Aorta (tissue), 5 donors: ENCODE measurements around the gene RPS6KA2. TPM values are rescaled to one million over a fixed set of nuclear protein-coding genes. Genes with fewer than 3 reads are reported as not detected.
"Not testable (repeated sequence)": the region's sequence is repeated elsewhere in the genome, so short reads cannot be mapped to it uniquely, and the experiment has no call there.

Experiments used
- ATAC-seq: fragments of 200-7000 bp; cut with Tn5 transposase; one replicate; pipeline ENCODE4 v1.9.1; 2022; ENCODE audit warnings: moderate library complexity; ENCODE audit not compliant: low FRiP score
- DNase-seq, 2 donors: peaks; one replicate each; pipeline ENCODE4 v3.0.0-alpha.2; 2020
- H3K27ac ChIP-seq, 2 donors: one replicate each; pipeline ENCODE4 v1.5.1; 2013; ENCODE audit warnings: low read length in 2 of 2, mild to moderate bottlenecking in 2 of 2, moderate library complexity in 2 of 2, control low read depth in 1 of 2, inconsistent platforms in 1 of 2, low read depth in 1 of 2
- H3K27me3 ChIP-seq, 2 donors: one replicate each; pipeline ENCODE4 v1.6.1; 2013; ENCODE audit warnings: control low read depth in 1 of 2, low read length in 1 of 2, mild to moderate bottlenecking in 1 of 2, moderate library complexity in 1 of 2; ENCODE audit not compliant: insufficient read depth in 2 of 2, control insufficient read depth in 1 of 2
- H3K36me3 ChIP-seq, 2 donors: one replicate each; pipeline ENCODE4 v1.6.1; 2013; ENCODE audit warnings: control low read depth in 1 of 2, low read length in 1 of 2, mild to moderate bottlenecking in 1 of 2; ENCODE audit not compliant: insufficient read depth in 2 of 2, control insufficient read depth in 1 of 2
- H3K4me1 ChIP-seq, 2 donors: one replicate each; pipeline ENCODE4 v1.6.1; 2013; ENCODE audit warnings: low read length in 2 of 2, control low read depth in 1 of 2, mild to moderate bottlenecking in 1 of 2, moderate library complexity in 1 of 2; ENCODE audit not compliant: insufficient read depth in 2 of 2, control insufficient read depth in 1 of 2
- H3K4me3 ChIP-seq, 2 donors: one replicate each; pipeline ENCODE4 v1.5.1; 2013; ENCODE audit warnings: low read length in 2 of 2, control low read depth in 1 of 2, mild to moderate bottlenecking in 1 of 2
- H3K9me3 ChIP-seq: one replicate; pipeline ENCODE4 v1.6.1; 2013; ENCODE audit warnings: mild to moderate bottlenecking, low read length; ENCODE audit not compliant: control insufficient read depth
- WGBS, 2 donors: extraction: QIAGEN DNeasy Blood & Tissue Kit; methylation state at CpG; one replicate each; pipeline ENCODE4 v1.1.7; 2013; 5-methylcytosine and 5-hydroxymethylcytosine counted together
- intact Hi-C, 2 donors: fragments of 100-400 bp; cut with DNase I; formaldehyde crosslinking; loops; one replicate each; pipeline versions ENCODE4 v1.14.2 to v1.15.0; 2022
- polyA plus RNA-seq, 2 donors: library from polyadenylated mRNA; stranded (reverse); fragments of 200-250 nt; gene quantifications; one replicate each; pipeline ENCODE4 v1.2.3, GENCODE V29; 2013
- total RNA-seq, 2 donors: library from RNA; stranded (reverse); fragmentation: NEBNext Ultra II Directional; extraction: Animal tissue kit (Norgen Biotek cat#: 25700); gene quantifications; one replicate each; pipeline ENCODE4 v1.2.1, GENCODE V29; 2021
- donor health status: healthy with polysubstance abuse.
- donor health status: Bipolar disorder and iron deficiency.
- donor health status: DM: no; HTN: no; CAD: no.
- donor health status: DM: no; HTN: no; CAD: no.
- donor health status: DM: yes; HTN: yes; CAD: no.

RPS6KA2 gene
- total and polyA plus RNA-seq, 4 donors = 24.5 to 52.7 (median 37.3) TPM

GRCh38 chr6:166395778-166396177 lies 231.3 kb downstream of the RPS6KA2 start:
- 80 to 83% methylated on average over 6 of the region's 6 CpGs for WGBS, 2 donors
- Histone ChIP-seq H3K4me3 (no peak overlapping the region), H3K36me3 (no peaks in the 10 kb centered on the region), H3K4me1 (no peaks in the 10 kb centered on the region), H3K9me3 (no peaks in the 10 kb centered on the region), H3K27me3 (no peaks in the 10 kb centered on the region), H3K27ac (no peak overlapping the region)
- intact Hi-C loops = no loop called here
- DNase-seq (no peak), ATAC-seq (no peak)

- H3K4me1 ChIP-seq = no peaks in the 10 kb centered on the region
- no peaks in the 10 kb centered on the region for H3K9me3 ChIP-seq
- no peaks in the 10 kb centered on the region for H3K27me3 ChIP-seq
- 7 to 20% methylated on average over 6 of the region's 6 CpGs for WGBS, 2 donors
- intact Hi-C loops = no loop called here
- H3K27ac ChIP-seq = no peak overlapping the region
- DNase-seq = no peak
- no peak for ATAC-seq
- no peak overlapping the region for H3K4me3 ChIP-seq
- no peaks in the 10 kb centered on the region for H3K36me3 ChIP-seq
Observed at GRCh38 chr6:166395351-166395750, 231.7 kb downstream of the RPS6KA2 start.

- H3K4me3 ChIP-seq = no peak overlapping the region
- ATAC-seq (no peak), DNase-seq (no peak)
- H3K36me3 ChIP-seq = no peaks in the 10 kb centered on the region
- intact Hi-C loops = no loop called here
- no peaks in the 10 kb centered on the region for H3K9me3 ChIP-seq
- H3K4me1 ChIP-seq = no peaks in the 10 kb centered on the region
- 79 to 82% methylated on average over 10 of the region's 10 CpGs for WGBS, 2 donors
- H3K27ac ChIP-seq = no peak overlapping the region
- H3K27me3 ChIP-seq = no peaks in the 10 kb centered on the region
Observed at GRCh38 chr6:166394036-166394892, 232.8 kb downstream of the RPS6KA2 start.

- H3K4me3 ChIP-seq = no peak overlapping the region
- no peaks in the 10 kb centered on the region for H3K4me1 ChIP-seq
- intact Hi-C loops = no loop called here
- DNase-seq = no peak
- WGBS, 2 donors = 78 to 93% methylated on average over 24 to 27 of the region's 27 CpGs
- H3K36me3 ChIP-seq = no peaks in the 10 kb centered on the region
- no peak for ATAC-seq
- no peaks in the 10 kb centered on the region for H3K27me3 ChIP-seq
- no peak overlapping the region for H3K27ac ChIP-seq
- H3K9me3 ChIP-seq = no peaks in the 10 kb centered on the region
Observed at GRCh38 chr6:166393535-166393823, 233.6 kb downstream of the RPS6KA2 start.

- H3K36me3 ChIP-seq, DNase-seq, H3K9me3 ChIP-seq, H3K4me1 ChIP-seq, ATAC-seq, intact Hi-C loops, H3K4me3 ChIP-seq, H3K27ac ChIP-seq, H3K27me3 ChIP-seq: not testable (repeated sequence)
- WGBS, 2 donors = 73 to 87% methylated on average over 28 to 30 of the region's 30 CpGs
Observed at GRCh38 chr6:166392755-166393534, 234.1 kb downstream of the RPS6KA2 start.

GRCh38 chr6:166389119-166389518 lies 237.9 kb downstream of the RPS6KA2 start:
- ATAC-seq (no peak), DNase-seq (no peak)
- H3K9me3 ChIP-seq = no peaks in the 10 kb centered on the region
- intact Hi-C loops = no loop called here
- H3K36me3 ChIP-seq = no peaks in the 10 kb centered on the region
- WGBS, 2 donors = 57 to 66% methylated on average over 3 of the region's 3 CpGs
- no peak overlapping the region for H3K4me3 ChIP-seq
- no peaks in the 10 kb centered on the region for H3K27me3 ChIP-seq
- no peaks in the 10 kb centered on the region for H3K4me1 ChIP-seq
- H3K27ac ChIP-seq = no peak overlapping the region

- Histone ChIP-seq H3K27ac (no peak overlapping the region), H3K4me3 (no peak overlapping the region), H3K9me3 (no peaks in the 10 kb centered on the region), H3K27me3 (no peaks in the 10 kb centered on the region), H3K36me3 (no peaks in the 10 kb centered on the region), H3K4me1 (no peaks in the 10 kb centered on the region)
- DNase-seq (no peak), ATAC-seq (no peak)
- WGBS, 2 donors = 92% methylated on average over 13 of the region's 13 CpGs
- intact Hi-C loops = no loop called here
Observed at GRCh38 chr6:166388290-166389004, 238.6 kb downstream of the RPS6KA2 start.

- intact Hi-C loops = no loop called here
- no peaks in the 10 kb centered on the region for H3K4me1 ChIP-seq
- 88 to 92% methylated on average over 5 of the region's 5 CpGs for WGBS, 2 donors
- no peak overlapping the region for H3K27ac ChIP-seq
- ATAC-seq (no peak), DNase-seq (no peak)
- H3K36me3 ChIP-seq = no peaks in the 10 kb centered on the region
- no peaks in the 10 kb centered on the region for H3K27me3 ChIP-seq
- no peak overlapping the region for H3K4me3 ChIP-seq
- H3K9me3 ChIP-seq = no peaks in the 10 kb centered on the region
Observed at GRCh38 chr6:166387642-166388289, 239.3 kb downstream of the RPS6KA2 start.
